Activated gamma-delta T cell treated with Interleukin-2 at 50 U/mL for 16 hours (primary cell): ENCODE data around the gene MTERF2.

Source experiments
- DNase-seq: peaks from one replicate; pipeline ENCODE4 v3.0.0-alpha.2; 2020

MTERF2 gene

DNA sequence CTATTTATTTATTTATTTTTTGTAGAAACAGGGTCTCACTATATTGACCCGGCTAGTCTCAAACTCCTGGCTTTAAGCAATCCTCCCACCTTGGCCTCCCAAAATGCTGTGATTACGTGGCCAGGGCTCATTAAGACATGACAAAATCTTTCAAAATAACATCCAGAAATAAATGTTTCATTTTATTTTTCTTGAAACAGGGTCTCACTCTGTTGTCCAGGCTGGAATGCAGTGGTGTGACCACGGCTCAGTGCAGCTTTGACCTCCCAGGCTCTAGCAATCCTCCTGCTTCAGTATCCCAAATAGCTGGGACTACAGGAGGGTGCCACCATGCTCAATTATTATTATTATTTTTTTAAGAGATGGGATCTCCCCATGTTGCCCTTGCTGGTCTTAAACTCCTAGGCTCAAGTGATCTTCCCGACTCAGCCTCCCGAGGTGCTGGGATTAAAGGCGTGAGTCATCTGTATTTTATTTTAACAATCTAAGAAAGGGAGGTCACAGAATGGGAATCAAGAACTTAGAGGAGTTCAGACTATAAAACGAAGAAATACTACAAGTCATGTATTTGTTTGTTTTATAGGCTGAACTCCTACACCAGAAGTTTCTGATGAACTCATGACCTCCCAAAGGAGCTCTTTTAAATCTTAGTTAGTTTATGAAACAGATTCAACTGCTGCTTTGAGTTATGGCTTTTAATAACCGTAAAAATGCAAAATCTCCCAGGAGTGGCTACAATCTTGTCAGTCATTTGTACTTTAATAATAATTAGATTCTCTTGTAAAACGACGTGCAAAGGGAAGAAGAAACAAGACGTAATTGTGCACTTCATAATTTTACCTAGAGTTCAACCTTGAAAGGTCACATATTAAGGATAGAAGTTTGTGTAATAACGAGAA is 33.3 kb downstream of the MTERF2 start:
- no peak for DNase-seq

DNA sequence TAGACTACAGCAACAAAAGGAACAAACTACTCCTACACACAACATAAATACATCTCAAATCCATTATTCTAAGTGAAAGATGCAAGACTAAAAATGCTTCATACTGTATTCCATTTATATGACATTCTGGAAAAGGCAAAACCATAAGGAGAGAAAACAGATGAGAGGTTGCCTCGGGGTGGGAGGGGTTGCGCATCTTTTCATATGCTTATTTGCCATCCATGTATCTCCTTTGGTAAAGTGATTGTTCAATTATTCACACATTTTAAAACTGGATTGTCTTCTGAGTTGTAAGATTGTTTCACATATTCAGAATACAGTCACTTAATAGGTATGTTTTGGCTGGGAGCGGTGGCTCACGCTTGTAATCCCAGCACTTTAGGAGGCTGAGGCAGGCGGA is 36.4 kb downstream of the MTERF2 start:
- DNase-seq, result no peak

DNA sequence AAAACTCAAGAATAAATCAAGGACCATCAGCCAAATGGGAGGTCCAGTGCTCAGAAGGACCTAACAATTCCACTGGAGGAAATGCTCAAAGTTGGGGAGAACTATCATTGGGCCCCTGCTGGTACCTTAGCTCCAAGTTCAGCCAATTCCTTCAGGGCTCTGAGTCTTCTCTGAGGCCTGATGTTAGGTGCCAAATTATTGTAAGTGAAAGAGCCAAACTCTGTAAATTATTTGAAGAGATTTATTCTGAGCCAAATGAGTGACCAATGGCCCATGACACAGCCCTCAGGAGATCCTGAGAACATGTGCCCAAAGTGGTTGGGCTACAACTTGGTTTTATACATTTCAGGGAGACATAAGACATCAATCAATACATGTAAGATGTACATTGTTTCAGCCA is 39.5 kb downstream of the MTERF2 start:
- no peak for DNase-seq

DNA sequence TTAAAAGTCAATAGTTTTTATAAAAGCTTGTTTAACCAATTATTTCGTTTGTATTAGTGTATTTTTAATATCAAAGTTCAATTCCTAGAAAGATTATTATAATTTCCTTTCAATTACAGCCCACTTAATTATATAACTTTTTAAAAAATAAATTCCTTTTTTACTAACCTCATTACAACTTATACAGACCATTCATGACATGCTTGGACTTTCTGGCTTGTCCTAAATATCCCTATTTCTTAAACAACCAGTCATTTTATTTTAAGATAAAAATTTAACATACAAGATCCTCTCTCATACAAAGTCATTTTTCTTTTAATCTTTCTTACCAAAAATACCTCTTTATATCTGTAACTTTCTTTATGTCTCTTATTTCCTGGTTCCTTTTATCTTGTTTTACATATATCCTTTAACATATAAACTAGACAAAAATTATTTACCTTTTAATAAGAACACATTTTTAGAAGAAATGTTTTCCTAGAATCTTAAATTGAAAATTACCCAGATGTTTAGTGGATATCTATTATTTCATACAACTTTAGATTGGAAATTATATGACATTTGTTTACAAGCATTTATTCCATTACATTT is 41.6 kb downstream of the MTERF2 start:
- no peak for DNase-seq

DNA sequence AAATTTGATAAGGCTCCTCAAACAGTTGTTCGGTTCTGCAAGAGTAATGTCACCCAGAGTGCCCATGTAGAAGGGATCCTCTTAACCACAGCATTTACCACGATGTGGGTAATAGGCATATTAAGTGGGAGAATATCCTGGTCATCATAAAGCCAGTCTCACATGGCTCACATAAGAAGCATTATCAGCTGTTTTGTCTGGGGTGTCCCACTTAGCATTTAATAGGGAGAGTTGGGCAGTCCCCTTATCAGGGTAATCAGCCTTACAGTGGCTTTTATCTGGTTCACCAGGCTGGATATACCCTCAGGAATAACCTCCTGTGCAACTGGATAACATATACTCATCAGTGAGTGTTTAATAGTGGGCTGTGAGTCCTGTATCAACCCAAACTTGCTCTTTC is 44.2 kb downstream of the MTERF2 start:
- no peak for DNase-seq

DNA sequence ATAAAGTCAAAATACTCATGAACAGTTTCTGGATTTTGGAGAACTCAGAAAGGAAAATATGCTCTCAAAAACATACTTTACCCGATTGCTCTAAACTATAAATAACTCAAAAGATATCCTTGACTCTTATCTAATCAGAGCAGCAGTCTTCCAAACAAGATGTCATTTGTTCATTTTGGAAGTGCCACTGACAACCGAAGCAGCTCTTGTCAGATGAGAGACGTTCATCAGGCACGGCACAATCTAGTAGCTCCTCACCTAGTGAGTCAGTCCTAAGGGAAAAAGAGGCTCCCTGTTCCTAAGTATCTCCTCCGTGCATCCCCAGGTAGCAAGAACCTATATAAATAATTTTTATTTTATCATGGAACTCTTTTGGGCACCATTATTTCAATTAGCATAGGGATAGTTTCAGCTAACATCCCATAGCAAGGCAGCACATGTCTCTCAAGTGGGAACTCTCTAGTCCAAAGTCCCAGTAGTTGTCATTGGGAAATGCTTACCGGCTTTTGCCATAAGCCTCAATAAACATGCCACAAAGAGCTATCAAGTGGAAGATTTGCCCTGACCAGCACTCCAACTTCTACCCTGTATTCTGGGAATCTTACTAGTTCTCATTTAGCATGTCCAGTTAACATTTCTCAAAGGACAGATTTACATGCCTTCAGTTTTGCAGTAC is 45.3 kb downstream of the MTERF2 start:
- no peak for DNase-seq

DNA sequence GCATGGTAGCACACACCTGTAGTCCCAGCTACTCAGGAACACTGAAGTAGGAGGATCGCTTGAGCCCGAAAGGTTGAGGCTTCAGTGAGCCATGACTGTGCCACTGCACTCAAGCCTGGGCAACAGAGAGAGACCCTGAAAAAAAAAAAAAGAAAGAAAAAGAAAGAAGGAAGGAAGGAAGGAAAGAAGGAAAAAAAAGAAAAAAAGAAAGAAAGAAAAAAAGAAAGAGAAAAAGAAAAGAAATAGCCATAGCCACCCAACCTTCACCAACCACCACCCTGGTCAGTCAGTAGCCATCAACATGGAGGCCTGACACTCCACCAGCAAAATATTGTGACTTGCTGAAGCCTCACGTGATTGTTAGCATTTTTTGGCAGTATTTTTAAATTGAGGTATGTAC is 52.7 kb downstream of the MTERF2 start:
- no peak for DNase-seq
